Measurements from ENCODE around the gene ZNF804A.
A peak's percentile ranks its signal among the peaks of the same experiment; 100 is the strongest.

The ZNF804A gene

DNA sequence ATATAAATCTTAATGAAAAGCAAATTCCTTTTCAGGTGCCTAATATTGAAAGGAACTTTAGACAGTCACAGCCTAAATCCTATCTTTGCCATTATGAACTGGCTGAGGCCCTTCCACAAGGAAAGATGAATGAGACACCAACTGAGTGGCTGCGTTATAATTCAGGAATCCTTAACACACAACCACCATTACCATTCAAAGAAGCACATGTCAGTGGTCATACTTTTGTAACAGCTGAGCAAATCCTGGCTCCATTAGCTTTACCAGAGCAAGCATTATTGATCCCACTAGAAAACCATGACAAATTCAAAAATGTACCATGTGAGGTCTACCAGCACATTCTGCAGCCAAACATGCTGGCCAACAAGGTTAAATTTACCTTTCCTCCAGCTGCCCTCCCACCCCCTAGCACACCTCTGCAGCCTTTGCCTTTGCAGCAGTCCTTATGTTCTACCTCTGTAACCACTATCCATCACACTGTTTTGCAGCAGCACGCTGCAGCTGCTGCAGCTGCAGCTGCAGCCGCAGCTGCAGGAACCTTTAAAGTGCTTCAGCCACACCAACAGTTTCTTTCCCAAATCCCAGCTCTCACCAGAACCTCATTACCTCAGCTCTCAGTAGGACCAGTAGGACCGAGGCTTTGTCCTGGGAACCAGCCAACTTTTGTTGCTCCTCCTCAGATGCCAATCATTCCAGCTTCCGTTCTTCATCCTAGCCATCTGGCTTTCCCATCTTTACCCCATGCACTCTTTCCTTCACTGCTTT lies 340.1 kb downstream of the ZNF804A start:
- DNase-seq (ENCODE audit: low read depth, low spot score), result peak; percentile 14
- in situ Hi-C loops (cut with HindIII; ENCODE audit: low sequenced_read_pairs), result no loop called here
- H3K4me3 ChIP-seq (ENCODE audit: low read depth, low read length), result no peak overlapping the region
- TF ChIP-seq CTCF (IDR thresholded peaks at IDR 0.05; ENCODE audit: low read depth, low read length), result no peak

GRCh38 chr2:184945326-184945725 lies 347.0 kb downstream of the ZNF804A start:
- no peak for TF ChIP-seq CTCF (IDR thresholded peaks at IDR 0.05; ENCODE audit: low read depth, low read length)
- H3K4me3 ChIP-seq (ENCODE audit: low read depth, low read length), result no peak overlapping the region
- no peak for DNase-seq (ENCODE audit: low read depth, low spot score)
- in situ Hi-C loops (cut with HindIII; ENCODE audit: low sequenced_read_pairs), result no loop called here

- no peak for TF ChIP-seq CTCF (IDR thresholded peaks at IDR 0.05; ENCODE audit: low read depth, low read length)
- in situ Hi-C loops (cut with HindIII; ENCODE audit: low sequenced_read_pairs), result no loop called here
Measured at GRCh38 chr2:184945824-184946223, 347.5 kb downstream of the ZNF804A start.

GRCh38 chr2:184956856-184957255 lies 358.5 kb downstream of the ZNF804A start:
- TF ChIP-seq CTCF (IDR thresholded peaks at IDR 0.05; ENCODE audit: low read depth, low read length), result no peak
- DNase-seq (ENCODE audit: low read depth, low spot score), result no peak
- in situ Hi-C loops (cut with HindIII; ENCODE audit: low sequenced_read_pairs), result no loop called here
- no peak overlapping the region for H3K4me3 ChIP-seq (ENCODE audit: low read depth, low read length)

More at GRCh38 chr2:184945824-184946223, 347.5 kb downstream of the ZNF804A start:
- H3K4me3 ChIP-seq (ENCODE audit: low read depth, low read length), result no peak overlapping the region
- DNase-seq (ENCODE audit: low read depth, low spot score), result no peak

GRCh38 chr2:184971546-184972068 lies 373.3 kb downstream of the ZNF804A start:
- no peak overlapping the region for H3K4me3 ChIP-seq (ENCODE audit: low read depth, low read length)
- TF ChIP-seq CTCF (IDR thresholded peaks at IDR 0.05; ENCODE audit: low read depth, low read length), result no peak
- in situ Hi-C loops (cut with HindIII; ENCODE audit: low sequenced_read_pairs), result no loop called here
- no peak for DNase-seq (ENCODE audit: low read depth, low spot score)

Data from astrocyte of the spinal cord (primary cell).